Progenitor cell of endocrine pancreas (in vitro differentiated cells): ENCODE measurements around the gene IGF1R. TPM values are rescaled to one million over a fixed set of nuclear protein-coding genes. Genes with fewer than 3 reads are reported as not detected.

Experiments
- DNase-seq: peaks from one replicate; pipeline ENCODE4 v3.0.0; 2021; ENCODE audit warnings: low spot score; ENCODE audit not compliant: unreplicated experiment
- H3K27ac Mint-ChIP-seq: 2 replicates; pipeline ENCODE4 v1.8.0; 2021; ENCODE audit warnings: mild to moderate bottlenecking, moderate library complexity, mixed read lengths
- H3K27me3 Mint-ChIP-seq: 2 replicates; pipeline ENCODE4 v1.8.0; 2021; ENCODE audit warnings: mixed read lengths
- H3K36me3 Mint-ChIP-seq: 2 replicates; pipeline ENCODE4 v1.8.0; 2022; ENCODE audit warnings: mixed read lengths; ENCODE audit not compliant: insufficient read depth
- H3K4me1 Mint-ChIP-seq: 2 replicates; pipeline ENCODE4 v1.8.0; 2021; ENCODE audit warnings: low read depth, mixed read lengths
- H3K4me3 Mint-ChIP-seq: 2 replicates; pipeline ENCODE4 v1.8.0; 2021; ENCODE audit warnings: low read depth, mild to moderate bottlenecking, moderate library complexity, mixed read lengths
- H3K9me3 Mint-ChIP-seq: 2 replicates; pipeline ENCODE4 v1.8.0; 2021; ENCODE audit warnings: low read depth, mixed read lengths
- total RNA-seq: library from RNA; stranded (reverse); gene quantifications from 2 replicates; pipeline ENCODE4 v1.2.1, GENCODE V29; 2021
- TF ChIP-seq, protein P1 (sequence below): fragments of 200-600 bp; sonication (generic); IDR thresholded peaks from one replicate; pipeline ENCODE4 v1.5.0; 2021; ENCODE audit warnings: antibody characterized with exemption, mild to moderate bottlenecking; ENCODE audit not compliant: unreplicated experiment

Gene IGF1R
- total RNA-seq, 1 donor from 2014 or later: 106 TPM

DNA sequence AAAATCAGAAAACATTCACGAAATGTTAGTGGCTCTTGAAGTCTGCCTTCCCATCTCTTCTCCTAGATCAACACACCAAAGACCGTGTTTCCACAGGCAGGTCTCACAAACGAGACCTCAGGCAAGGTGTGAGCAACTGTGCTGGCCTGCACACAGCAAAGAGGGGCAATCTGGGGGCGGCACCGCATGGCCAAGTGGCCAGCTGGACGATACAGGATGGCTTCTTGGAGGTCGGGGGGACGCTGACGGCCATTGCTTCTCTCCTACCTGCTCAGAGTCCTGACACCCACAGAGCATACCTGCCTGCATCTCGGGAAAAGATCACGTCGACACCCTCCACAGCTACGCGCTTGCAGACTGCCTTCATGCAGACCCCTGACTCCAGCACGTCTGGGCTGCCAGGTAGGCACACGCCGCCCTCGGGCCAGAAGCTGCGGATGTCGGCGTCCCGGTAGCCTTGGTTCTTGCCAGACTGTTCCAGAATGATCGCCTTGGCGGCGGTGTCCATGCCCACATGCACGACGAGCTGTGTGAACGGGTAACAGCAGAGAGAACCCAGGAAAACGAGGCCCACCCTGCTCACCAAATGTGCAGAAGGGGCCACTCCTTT, 320.9 kb downstream of the IGF1R start:
- H3K36me3 Mint-ChIP-seq: no peaks in the 10 kb centered on the region
- H3K4me3 Mint-ChIP-seq: no peak overlapping the region
- no peaks in the 10 kb centered on the region for H3K9me3 Mint-ChIP-seq
- no peaks in the 10 kb centered on the region for H3K4me1 Mint-ChIP-seq
- no peak overlapping the region for H3K27ac Mint-ChIP-seq
- TF ChIP-seq, protein P1, sequence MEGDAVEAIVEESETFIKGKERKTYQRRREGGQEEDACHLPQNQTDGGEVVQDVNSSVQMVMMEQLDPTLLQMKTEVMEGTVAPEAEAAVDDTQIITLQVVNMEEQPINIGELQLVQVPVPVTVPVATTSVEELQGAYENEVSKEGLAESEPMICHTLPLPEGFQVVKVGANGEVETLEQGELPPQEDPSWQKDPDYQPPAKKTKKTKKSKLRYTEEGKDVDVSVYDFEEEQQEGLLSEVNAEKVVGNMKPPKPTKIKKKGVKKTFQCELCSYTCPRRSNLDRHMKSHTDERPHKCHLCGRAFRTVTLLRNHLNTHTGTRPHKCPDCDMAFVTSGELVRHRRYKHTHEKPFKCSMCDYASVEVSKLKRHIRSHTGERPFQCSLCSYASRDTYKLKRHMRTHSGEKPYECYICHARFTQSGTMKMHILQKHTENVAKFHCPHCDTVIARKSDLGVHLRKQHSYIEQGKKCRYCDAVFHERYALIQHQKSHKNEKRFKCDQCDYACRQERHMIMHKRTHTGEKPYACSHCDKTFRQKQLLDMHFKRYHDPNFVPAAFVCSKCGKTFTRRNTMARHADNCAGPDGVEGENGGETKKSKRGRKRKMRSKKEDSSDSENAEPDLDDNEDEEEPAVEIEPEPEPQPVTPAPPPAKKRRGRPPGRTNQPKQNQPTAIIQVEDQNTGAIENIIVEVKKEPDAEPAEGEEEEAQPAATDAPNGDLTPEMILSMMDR: no peak
- no peak for DNase-seq
- no peaks in the 10 kb centered on the region for H3K27me3 Mint-ChIP-seq

GRCh38 chr15:98970799-98971198, 322.5 kb downstream of the IGF1R start:
- DNase-seq: no peak
- TF ChIP-seq, protein P1: no peak
- no peaks in the 10 kb centered on the region for H3K9me3 Mint-ChIP-seq

DNA sequence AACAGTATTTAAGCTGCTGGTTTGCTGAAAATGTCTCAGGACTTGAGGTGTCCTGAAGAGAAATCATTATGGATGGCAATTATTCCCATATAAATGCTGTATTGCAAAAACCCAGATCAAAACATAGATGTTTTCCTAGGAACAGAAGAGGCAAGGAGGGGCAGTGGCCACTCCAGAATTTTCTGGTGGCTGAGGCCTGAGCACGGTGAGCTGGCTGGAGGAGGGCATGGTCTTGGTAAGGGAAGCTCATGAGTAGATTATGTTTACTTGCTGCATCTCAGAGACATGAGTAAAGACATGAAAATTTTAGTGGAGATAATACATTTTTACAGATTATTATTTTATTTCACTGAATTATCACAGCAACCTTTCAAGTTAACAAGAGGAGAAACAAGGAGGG, 328.2 kb downstream of the IGF1R start:
- TF ChIP-seq, protein P1: no peak
- no peak for DNase-seq
- Mint-ChIP-seq H3K4me1 (no peaks in the 10 kb centered on the region), H3K27ac (no peak overlapping the region), H3K27me3 (no peaks in the 10 kb centered on the region), H3K36me3 (no peaks in the 10 kb centered on the region), H3K9me3 (peaks cover 4% of the 10 kb centered on the region), H3K4me3 (no peak overlapping the region)

More at GRCh38 chr15:98970799-98971198, 322.5 kb downstream of the IGF1R start:
- Mint-ChIP-seq H3K4me1 (no peaks in the 10 kb centered on the region), H3K27me3 (no peaks in the 10 kb centered on the region), H3K36me3 (no peaks in the 10 kb centered on the region), H3K4me3 (no peak overlapping the region), H3K27ac (no peak overlapping the region)

GRCh38 chr15:98977441-98977840, 329.1 kb downstream of the IGF1R start:
- DNase-seq: no peak
- H3K27ac Mint-ChIP-seq: no peak overlapping the region
- no peaks in the 10 kb centered on the region for H3K36me3 Mint-ChIP-seq
- no peaks in the 10 kb centered on the region for H3K4me1 Mint-ChIP-seq
- TF ChIP-seq, protein P1: no peak
- H3K27me3 Mint-ChIP-seq: no peaks in the 10 kb centered on the region
- peaks cover 4% of the 10 kb centered on the region for H3K9me3 Mint-ChIP-seq
- H3K4me3 Mint-ChIP-seq: no peak overlapping the region

GRCh38 chr15:98978153-98978552, 329.8 kb downstream of the IGF1R start:
- DNase-seq: no peak
- no peak overlapping the region for H3K4me3 Mint-ChIP-seq
- peaks cover 4% of the 10 kb centered on the region for H3K9me3 Mint-ChIP-seq
- H3K27ac Mint-ChIP-seq: no peak overlapping the region
- TF ChIP-seq, protein P1: no peak
- no peaks in the 10 kb centered on the region for H3K27me3 Mint-ChIP-seq
- H3K36me3 Mint-ChIP-seq: no peaks in the 10 kb centered on the region
- H3K4me1 Mint-ChIP-seq: no peaks in the 10 kb centered on the region
